Raji (cell line): Measurements from ENCODE around the gene KCNH2.

Source experiments
- POLR2A ChIP-seq: IDR thresholded peaks from 2 replicates; pipeline ENCODE4 v1.6.1; 2011; ENCODE audit warnings: low read depth, low read length, control low read depth; ENCODE audit not compliant: insufficient read depth

KCNH2 gene, protein sequence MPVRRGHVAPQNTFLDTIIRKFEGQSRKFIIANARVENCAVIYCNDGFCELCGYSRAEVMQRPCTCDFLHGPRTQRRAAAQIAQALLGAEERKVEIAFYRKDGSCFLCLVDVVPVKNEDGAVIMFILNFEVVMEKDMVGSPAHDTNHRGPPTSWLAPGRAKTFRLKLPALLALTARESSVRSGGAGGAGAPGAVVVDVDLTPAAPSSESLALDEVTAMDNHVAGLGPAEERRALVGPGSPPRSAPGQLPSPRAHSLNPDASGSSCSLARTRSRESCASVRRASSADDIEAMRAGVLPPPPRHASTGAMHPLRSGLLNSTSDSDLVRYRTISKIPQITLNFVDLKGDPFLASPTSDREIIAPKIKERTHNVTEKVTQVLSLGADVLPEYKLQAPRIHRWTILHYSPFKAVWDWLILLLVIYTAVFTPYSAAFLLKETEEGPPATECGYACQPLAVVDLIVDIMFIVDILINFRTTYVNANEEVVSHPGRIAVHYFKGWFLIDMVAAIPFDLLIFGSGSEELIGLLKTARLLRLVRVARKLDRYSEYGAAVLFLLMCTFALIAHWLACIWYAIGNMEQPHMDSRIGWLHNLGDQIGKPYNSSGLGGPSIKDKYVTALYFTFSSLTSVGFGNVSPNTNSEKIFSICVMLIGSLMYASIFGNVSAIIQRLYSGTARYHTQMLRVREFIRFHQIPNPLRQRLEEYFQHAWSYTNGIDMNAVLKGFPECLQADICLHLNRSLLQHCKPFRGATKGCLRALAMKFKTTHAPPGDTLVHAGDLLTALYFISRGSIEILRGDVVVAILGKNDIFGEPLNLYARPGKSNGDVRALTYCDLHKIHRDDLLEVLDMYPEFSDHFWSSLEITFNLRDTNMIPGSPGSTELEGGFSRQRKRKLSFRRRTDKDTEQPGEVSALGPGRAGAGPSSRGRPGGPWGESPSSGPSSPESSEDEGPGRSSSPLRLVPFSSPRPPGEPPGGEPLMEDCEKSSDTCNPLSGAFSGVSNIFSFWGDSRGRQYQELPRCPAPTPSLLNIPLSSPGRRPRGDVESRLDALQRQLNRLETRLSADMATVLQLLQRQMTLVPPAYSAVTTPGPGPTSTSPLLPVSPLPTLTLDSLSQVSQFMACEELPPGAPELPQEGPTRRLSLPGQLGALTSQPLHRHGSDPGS

DNA sequence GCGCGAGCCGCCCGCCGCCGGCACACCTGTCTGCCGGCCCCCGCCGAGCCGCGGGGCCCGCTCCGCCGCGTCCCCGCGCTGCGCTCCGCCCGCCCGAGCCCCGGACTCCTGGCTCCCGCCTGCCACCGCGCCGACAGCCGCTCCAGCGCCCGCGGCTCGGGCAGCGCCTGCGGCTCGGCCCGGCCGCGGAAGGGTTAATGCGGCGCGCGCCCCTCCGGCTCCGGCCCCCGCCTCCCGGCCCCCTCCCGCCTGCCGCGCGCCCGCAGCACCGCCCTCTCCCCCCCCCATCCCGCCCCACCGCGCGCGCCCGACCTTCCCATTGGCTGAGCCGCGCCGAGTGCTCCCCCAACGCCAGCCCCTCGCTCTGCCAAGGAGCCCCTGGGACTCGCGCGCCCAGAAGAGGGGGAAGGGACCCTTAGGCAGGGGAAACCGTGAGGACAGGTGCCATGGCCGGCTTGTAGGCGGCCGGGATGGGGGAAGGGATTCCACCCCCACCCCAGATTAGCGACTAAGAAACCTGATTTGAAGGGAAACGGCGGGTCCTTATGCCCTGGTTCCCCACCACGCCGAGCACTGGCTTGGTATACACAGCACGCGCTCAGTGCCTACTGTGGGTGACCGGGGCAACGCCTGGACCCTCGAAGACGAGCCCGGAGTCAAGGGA is at the start of gene KCNH2:
TSS of gene KCNH2 (minus strand) at position 196 of the 664 bp plus-strand sequence. CDS start 408 bp downstream, outside the sequence.
- peak; percentile 65 for TF ChIP-seq POLR2A

DNA sequence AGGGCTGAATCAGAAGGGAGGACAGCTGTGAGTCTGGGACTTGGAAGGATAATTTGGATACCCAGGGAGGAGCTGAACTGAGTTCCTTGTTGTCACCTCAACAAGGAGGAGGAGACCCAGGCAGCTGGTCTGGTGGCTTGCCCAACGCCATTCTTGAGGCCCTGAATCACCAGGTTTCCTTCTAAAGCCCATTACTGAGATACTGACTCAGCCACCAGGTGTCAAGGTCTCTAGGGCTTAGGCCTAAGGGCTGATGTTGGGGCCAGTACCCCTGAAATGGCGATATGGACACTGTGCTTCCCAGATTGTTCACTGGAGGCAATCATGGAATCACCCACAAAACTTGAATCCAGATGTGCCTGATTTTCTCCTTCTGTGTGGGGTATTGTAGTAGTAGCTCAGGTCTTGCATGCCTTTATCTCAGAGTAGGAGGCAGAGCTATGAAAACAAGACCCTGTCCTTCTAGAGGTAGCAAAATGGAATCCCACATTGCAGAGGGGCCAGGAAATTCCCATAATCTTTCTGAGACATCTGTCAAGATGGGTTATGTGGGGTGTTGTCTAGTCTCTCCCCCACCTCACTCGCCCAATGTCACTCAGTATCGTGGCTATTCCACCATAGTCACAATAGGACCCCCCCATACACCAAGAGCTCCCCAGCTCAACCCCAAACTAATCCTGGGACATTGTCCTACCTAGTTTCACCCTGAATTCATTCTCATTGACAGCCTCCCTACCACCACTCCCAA is 48.0 kb upstream of the KCNH2 start:
- TF ChIP-seq POLR2A = no peak

DNA sequence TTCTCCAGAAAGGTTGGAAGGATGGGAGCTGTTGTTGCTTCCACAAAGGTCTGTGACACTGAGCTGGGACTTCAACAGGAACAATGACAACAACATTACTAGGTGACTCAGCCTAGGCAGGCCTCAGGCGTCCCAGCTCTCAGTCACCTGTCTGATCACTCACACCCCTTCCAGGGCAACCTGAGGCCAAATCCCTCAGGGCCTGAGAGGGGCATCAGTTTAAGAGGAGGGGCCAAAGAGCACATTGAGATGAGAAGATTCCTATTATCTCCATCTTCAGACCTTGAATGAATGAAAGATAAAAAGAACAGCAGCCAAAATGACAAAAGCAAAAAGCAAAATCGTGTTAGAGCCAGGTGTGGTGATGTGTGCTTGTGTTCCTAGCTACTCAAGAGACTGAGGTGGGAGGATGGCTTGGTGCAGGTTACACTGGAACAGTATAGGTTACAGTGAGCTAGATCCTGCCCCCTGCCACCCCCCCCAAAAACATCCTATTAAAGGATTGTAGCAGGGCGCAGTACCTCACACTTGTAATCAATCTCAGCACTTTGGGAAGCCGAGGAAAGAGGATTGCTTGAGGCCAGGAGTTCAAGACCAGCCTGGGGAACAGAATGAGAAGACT is 46.4 kb upstream of the KCNH2 start, which contains the start of gene ATG9B:
TSS of gene ATG9B (minus strand) at position 60 of the 622 bp plus-strand sequence. CDS start 71 bp downstream, outside the sequence.
- TF ChIP-seq POLR2A = no peak

DNA sequence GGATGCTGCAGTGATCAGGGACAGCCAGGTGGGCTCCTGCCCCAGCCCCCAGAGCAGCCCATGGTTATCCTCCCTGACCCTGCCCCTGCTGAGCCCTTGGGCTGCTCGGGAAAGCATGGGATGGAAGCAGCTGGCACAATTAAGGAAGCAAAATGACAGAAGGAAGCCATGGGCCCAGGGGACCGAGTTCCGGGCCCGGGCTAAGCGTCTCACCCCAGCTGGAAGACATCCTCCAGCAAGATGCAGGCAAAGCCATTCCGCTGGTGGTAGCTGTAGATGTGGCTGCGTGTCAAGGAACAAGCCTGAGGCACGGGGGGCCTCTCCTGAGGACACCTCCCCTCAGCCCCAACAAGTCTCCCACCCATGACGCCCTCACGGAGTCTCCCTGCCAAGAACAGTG is 45.1 kb upstream of the KCNH2 start:
- TF ChIP-seq POLR2A = no peak

DNA sequence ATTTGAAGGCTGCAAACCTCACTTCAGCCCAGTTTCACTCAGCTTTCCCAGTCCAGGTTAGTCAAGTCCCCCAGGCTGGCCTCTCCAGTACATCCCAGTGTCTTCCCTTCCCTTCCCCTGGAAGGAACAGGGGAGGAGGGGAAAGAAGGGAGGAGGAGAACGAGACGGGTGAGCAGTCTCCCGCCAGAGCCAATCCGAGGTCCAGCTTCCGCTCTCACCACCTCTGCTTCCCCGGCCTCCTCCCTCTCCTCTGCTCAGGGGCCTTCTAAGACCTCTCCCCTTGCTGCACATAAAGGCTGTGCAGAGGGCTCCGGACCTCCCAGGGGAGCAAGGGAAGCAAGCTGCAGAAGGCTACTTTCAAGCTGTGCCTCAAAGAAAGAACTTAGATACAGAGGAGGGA is 42.1 kb upstream of the KCNH2 start:
- TF ChIP-seq POLR2A = no peak

DNA sequence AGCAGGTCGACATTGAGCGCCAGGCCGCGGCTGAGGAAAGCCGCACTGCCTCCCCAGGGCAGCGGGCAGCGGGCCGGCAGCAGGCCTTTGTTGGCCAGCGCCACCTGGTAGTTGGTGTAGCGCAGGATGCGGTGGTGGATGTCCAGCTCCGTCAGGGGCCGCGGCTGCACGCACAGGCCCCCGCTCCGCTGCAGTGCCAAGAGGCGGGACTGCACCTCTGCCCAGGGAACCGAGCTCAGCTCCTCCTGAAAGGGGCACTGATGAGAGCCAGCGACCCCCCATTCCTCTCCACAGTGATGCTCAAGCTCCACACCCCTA is 41.0 kb upstream of the KCNH2 start:
- TF ChIP-seq POLR2A = no peak

DNA sequence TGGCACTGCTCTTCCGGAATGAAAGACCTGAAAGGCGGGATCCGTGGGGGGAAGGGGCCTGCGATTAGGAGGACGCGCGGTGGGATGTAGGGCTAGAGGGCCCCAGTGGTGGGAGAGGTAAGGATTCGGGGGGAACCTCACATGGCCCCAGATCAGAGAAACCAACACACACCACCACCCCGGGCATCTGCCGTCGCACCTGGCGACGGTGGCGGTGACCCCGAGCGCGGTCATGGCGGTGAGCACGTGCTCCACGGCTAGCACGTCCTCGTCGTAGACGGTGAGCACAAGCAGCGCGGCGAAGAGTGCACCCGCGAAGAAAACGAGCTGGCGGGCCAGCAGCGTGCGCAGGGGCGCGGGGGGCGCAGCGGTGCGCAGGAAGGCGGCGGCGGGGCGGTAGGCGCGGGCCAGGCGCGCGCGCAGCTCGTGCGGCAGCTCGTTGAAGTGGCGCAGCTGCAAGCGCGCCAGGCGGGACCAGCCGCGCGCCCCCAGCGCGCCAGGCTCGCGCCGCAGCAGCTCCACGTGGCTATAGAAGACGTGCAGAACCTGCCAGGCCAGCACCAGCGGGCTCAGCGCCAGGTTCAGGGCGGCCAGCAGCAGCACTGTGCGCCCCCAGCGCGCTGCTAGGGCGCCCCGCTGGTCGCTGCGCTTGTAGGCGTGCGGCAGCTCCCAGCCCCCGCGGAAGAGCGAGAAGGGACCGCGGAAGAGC is 40.5 kb upstream of the KCNH2 start:
- TF ChIP-seq POLR2A = no peak

DNA sequence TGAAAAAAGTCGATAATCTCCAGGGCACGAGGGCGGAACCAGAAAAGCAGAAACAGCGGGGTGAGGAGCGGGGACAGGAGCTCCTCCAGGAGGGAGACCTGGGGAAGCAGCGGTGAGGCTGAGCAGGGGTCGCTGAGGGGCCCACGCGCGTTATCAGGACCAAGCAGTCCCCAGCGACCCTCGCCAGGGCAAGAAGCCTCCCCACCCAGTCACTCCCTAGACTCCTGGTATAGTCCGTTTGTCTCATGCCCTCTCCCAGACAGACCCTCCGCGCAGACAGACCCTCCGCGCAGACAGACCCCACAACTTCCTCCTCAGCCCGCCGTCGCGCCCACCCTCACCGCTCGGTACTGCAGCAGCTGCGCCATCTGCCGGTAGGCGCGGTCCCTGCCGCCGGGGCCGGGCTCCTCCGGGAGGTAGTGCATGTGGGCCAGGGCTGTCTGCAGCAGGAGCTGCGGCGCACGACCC is 39.9 kb upstream of the KCNH2 start:
- TF ChIP-seq POLR2A = 0 out of 2 replicates have a peak, but pooled peaks have one; percentile 26

DNA sequence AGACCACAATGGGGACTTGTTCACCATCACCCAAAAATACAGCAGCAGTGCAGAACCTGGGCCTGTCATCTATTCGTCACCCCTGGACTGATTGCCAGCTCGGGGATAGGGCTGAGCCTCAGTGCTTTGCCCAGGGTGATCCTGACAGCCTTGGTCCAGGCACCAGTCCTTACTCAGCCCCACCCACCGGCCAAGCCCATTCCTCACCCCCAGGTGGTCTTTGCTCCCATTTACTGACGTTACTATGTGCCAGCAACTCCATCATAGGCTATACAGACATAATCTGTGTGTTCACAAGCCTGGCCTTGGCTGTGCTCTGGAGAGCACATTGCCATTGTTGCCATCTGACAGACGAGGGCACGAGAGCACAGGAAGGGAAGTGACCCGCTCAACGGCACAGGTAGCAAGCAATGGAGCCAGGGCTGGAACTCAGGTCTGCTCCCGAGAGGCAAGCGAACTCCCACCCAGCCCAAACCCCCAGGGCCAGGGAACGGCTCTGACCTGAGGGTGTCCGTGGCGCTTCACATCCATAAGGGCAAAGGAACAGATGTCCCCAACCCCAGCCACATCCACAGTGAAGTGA is 39.3 kb upstream of the KCNH2 start:
- no peak for TF ChIP-seq POLR2A

DNA sequence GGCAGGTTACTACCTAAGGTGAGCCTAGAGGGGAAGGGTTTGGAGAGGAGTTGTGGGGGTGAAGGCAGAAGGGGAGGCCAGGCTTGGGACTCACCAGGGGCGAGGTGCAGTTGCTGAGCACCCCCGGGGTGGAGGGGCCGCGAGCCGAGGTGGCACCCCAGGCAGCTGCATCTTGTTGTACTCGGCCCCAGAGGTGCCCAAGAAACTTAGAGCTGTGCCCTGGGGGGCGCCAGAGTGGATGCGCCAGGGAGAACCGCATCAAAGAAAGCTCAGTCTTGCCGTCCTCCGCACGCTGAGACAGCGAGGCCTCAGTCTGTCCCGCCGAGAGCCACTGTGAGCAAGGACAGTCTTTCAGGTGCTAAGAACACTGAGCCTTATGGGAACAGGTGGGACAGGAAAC is 38.8 kb upstream of the KCNH2 start:
- no peak for TF ChIP-seq POLR2A

DNA sequence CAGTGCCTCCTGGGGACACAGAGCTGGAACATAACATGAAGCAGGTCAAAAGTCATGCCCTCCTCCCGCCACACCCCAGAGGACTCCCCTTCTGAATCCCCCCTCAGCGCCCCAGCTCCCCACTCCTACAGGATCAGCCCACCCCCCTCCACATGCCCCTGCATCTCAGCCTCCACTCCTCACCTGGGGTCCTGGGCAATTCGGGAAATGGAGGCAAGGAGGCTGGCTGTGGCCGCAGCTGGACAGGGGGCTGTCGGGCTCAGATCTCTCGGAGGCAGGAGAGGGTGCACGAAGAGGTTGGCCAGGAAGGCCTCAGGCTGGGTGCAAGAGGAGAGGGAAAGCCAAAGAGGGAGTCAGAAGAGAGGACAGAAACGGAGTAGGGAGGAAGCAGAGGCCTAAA is 38.4 kb upstream of the KCNH2 start:
- TF ChIP-seq POLR2A = no peak

DNA sequence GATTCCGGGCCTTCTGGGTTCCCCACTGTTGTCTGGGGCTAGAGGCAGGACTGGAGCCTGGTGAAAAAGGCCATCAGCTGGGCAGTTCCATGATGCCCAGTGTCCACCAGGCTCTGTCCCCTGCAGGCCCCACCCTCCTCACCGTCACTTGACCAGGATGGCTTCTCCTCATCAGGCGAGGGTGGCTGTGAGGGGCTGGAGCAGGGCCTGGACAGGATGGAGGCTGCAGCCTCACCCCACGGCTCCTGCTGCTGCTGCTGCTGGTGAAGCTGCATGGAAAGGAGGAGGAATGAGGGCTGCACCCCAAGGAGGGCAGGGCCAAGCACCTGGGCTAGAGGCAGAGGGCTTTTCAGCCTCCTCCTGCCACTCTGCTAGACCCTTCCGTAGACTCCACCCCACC is 37.8 kb upstream of the KCNH2 start:
- TF ChIP-seq POLR2A = 0 out of 2 replicates have a peak, but pooled peaks have one; percentile 1

DNA sequence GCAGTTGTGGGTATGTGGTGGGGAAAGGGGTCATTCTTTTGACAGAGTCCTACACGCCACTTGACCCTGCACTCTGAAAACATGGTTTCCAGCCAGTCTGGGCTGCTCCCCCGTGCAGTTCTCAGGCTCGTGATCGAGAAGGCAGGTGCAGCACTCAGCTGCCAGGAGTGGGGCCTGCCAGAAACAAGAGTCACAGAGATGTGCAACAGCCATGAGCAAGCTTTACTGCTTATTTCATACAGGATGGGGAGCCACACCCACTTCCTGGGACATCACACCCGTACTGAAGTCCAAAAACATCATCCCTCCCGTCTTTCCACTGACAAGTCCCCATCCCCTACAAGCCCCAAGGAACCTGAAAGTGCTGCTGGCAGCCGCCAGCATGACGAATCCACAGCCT is 36.8 kb upstream of the KCNH2 start:
- TF ChIP-seq POLR2A = no peak
